WTC11 (cell line): ENCODE data around the gene TMUB1.

Source experiments
- ARID4B ChIP-seq: sonication (generic); formaldehyde crosslinking; IDR thresholded peaks from 2 replicates; pipeline ENCODE4 v1.8.0; 2023; ENCODE audit warnings: missing genetic modification reagents, mild to moderate bottlenecking, borderline replicate concordance
- ATF2 ChIP-seq: sonication (generic); formaldehyde crosslinking; IDR thresholded peaks from 2 replicates; pipeline ENCODE4 v1.8.1; 2022; ENCODE audit warnings: low read depth, missing genetic modification reagents, borderline replicate concordance
- CREB1 ChIP-seq: sonication (generic); formaldehyde crosslinking; IDR thresholded peaks from 2 replicates; pipeline ENCODE4 v1.8.0; 2023; ENCODE audit warnings: mild to moderate bottlenecking, missing genetic modification reagents
- CTCF ChIP-seq: fragments of 200-600 bp; IDR thresholded peaks from 2 replicates; pipeline ENCODE4 v1.8.0; 2022; ENCODE audit warnings: antibody characterized with exemption
- E2F4 ChIP-seq: sonication (generic); formaldehyde crosslinking; IDR thresholded peaks from 2 replicates; pipeline ENCODE4 v1.8.1; 2022; ENCODE audit warnings: low read depth, mild to moderate bottlenecking, moderate library complexity, missing genetic modification reagents, borderline replicate concordance
- ESRRA ChIP-seq: sonication (generic); formaldehyde crosslinking; IDR thresholded peaks from 2 replicates; pipeline ENCODE4 v1.8.1; 2022; ENCODE audit warnings: mild to moderate bottlenecking, missing genetic modification reagents, borderline replicate concordance
- HMGXB4 ChIP-seq: sonication (generic); formaldehyde crosslinking; IDR thresholded peaks from 2 replicates; pipeline ENCODE4 v1.8.1; 2023; ENCODE audit warnings: mild to moderate bottlenecking, moderate library complexity, missing genetic modification reagents
- JUN ChIP-seq: sonication (generic); formaldehyde crosslinking; IDR thresholded peaks from 2 replicates; pipeline ENCODE4 v1.8.0; 2023; ENCODE audit warnings: mild to moderate bottlenecking, missing genetic modification reagents
- MAX ChIP-seq: sonication (generic); formaldehyde crosslinking; IDR thresholded peaks from 2 replicates; pipeline ENCODE4 v1.8.0; 2022; ENCODE audit warnings: mild to moderate bottlenecking, missing genetic modification reagents
- SP1 ChIP-seq: sonication (generic); formaldehyde crosslinking; conservative IDR thresholded peaks from 2 replicates; pipeline ENCODE4 v1.8.1; 2022; ENCODE audit warnings: missing genetic modification reagents
- USF2 ChIP-seq: sonication (generic); formaldehyde crosslinking; IDR thresholded peaks from 2 replicates; pipeline ENCODE4 v1.8.1; 2023; ENCODE audit warnings: mild to moderate bottlenecking, missing genetic modification reagents, moderate library complexity
- ZNF138 ChIP-seq: sonication (generic); formaldehyde crosslinking; conservative IDR thresholded peaks from 2 replicates; pipeline ENCODE4 v1.8.1; 2022; ENCODE audit warnings: mild to moderate bottlenecking, moderate library complexity, missing genetic modification reagents

GRCh38 chr7:151125846-151126481, 42.7 kb upstream of the TMUB1 start:
- TF ChIP-seq MAX (no peak), ATF2 (CRISPR knock-in tag) (no peak), E2F4 (CRISPR knock-in tag) (no peak), USF2 (CRISPR knock-in tag) (no peak), HMGXB4 (no peak), CTCF (no peak), SP1 (CRISPR knock-in tag) (0 out of 2 replicates have a peak, but pooled peaks have one; percentile 8), JUN (no peak), CREB1 (CRISPR knock-in tag) (no peak), ESRRA (CRISPR knock-in tag) (no peak), ZNF138 (no peak), ARID4B (CRISPR knock-in tag) (no peak)
